A172 (cell line): ENCODE data around the gene TTLL10. TPM values are rescaled to one million over a fixed set of nuclear protein-coding genes. Genes with fewer than 3 reads are reported as not detected.

Experiments
- DNase-seq: peaks from one replicate; pipeline ENCODE4 v3.0.0-alpha.2; 2015; ENCODE audit warnings: low spot score
- total RNA-seq: library from RNA; depleted of rRNA; stranded (reverse); fragments of >200 nt; shearing (Covaris generic); gene quantifications from 2 replicates; pipeline ENCODE4 v1.2.3, GENCODE V29; 2014; rRNA removed

Gene TTLL10
- total RNA-seq = not detected in 2 replicates

- no peak for DNase-seq
These were observed at the start of gene TTLL10 for GRCh38 chr1:1173793-1174415. Gene TTLL10, plus strand, starts transcription at chr1:1173880. Its CDS starts 5,336 bp downstream, at chr1:1179216.

- no peak for DNase-seq
These were observed 49.2 kb upstream of the TTLL10 start for GRCh38 chr1:1124508-1124785.

DNA sequence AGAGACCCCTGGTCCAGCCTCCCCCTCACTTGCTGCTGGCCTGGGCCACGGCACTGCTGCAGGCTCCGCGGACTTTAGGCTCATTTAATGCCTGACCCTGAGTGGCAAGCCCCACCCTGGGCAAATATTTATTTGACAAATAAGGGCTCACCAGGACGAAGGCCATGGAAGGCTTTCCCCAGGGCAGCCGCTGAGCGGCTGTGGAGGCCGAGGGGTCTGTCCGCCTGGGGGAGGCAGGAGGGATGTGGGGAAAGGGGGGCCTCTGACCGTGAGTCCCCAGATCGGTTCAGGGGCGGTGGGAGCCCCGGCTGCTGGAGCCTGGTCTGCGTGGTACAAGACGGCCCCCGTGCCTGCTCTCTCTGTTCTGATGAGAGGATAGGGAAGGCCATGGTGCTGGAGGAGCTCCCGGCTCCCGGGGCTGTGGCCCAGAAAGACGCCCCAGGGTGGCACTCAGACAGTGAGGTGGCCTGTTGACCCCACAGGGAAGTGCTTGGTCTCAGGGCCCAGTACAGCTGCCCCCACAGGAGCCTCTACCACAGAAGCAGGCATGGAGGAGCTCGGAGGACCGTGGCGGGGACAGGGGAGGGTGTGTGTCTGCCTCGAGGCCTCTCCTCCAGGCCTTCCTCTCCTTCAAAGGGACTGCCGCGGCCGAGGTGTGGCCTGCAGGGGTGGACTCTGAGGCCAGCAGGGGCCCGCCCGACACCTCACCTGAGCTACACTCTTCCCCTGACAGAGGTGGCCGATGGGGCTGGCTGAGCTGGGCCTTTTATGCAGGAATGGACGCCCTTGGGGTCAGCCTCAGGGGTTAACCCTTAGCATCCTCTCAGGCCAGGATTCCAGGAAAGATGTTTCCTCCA is 48.7 kb upstream of the TTLL10 start:
- no peak for DNase-seq

GRCh38 chr1:1125945-1126344 is 47.7 kb upstream of the TTLL10 start:
- no peak for DNase-seq

- DNase-seq = no peak
These were observed 45.9 kb upstream of the TTLL10 start for GRCh38 chr1:1127551-1128451.

GRCh38 chr1:1128454-1129139 is 45.1 kb upstream of the TTLL10 start:
- no peak for DNase-seq

GRCh38 chr1:1129381-1129821 is 44.3 kb upstream of the TTLL10 start:
- DNase-seq = no peak

- DNase-seq = no peak
These were observed 43.2 kb upstream of the TTLL10 start for GRCh38 chr1:1130206-1131120.

GRCh38 chr1:1132042-1132950 is 41.4 kb upstream of the TTLL10 start:
- no peak for DNase-seq

DNA sequence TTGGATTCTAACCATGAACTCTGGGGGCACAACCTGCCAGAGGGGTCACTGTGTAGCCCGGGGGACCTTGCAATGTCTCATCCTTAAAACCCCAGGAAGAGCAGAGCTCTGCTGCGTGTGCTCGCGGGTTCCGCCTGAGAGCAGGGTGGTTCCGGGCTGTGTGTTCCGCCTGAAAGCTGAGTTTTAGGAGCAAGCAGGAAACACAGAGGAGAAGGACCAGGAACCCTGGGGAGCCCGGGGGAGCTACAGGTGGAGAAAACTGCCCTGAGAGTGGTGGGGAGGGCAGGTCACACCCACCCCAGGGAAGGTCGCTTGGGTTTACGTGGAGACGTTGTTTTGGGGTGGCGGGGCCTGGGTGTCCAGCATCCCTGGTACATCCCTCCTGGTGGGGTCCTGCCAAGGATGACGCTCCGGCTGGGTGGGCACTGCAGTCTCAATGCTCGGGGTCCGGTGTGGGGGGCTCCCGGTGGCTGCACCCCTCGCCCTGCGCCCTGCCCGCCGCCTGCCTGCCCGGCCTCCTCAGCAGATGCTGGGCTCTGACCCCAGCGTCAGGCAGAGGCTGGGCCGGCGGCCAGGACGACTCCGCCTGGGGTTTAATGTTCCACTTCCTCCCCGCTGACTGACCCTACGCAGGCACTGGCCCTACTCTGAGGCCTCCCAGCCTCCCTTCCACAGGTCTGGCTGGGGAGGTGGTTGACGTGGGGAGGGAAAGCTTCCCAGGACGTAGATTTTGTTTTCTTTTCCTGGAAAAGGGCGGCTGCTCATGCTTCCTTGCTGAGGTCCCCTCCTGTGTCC is 40.5 kb upstream of the TTLL10 start:
- no peak for DNase-seq

DNA sequence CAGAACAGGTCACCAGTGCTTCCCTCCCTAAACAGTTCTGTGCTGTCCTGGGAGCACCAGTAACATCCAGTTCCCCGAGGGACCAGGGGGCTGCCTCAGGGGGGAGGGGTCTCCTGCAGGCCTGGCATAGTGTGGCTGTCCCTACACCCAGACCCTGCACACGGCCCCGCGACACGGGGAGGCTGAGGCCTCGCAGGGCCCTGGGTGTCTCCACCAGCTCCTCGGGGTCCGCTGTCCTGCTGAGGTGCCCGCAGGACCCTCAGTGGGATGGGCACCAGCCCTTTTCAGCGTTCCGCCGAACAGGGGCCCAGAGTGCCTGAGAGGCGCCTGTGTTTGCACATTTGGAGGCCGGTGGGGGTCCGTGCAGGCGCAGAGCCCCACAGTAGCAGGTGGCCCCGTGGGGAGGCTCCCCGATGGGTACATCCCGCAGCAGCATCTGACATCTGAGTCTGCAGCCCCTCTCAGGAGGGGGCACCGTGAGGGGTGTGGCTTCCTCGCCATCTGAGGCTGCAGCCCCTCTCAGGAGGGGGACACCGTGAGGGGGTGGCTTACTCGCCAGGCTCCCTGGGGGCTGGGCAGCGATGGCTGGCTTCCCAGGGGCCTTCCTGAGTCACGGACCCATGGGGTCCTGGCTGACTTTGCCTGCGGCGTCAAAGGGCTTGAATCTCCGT is 39.2 kb upstream of the TTLL10 start:
- no peak for DNase-seq

DNA sequence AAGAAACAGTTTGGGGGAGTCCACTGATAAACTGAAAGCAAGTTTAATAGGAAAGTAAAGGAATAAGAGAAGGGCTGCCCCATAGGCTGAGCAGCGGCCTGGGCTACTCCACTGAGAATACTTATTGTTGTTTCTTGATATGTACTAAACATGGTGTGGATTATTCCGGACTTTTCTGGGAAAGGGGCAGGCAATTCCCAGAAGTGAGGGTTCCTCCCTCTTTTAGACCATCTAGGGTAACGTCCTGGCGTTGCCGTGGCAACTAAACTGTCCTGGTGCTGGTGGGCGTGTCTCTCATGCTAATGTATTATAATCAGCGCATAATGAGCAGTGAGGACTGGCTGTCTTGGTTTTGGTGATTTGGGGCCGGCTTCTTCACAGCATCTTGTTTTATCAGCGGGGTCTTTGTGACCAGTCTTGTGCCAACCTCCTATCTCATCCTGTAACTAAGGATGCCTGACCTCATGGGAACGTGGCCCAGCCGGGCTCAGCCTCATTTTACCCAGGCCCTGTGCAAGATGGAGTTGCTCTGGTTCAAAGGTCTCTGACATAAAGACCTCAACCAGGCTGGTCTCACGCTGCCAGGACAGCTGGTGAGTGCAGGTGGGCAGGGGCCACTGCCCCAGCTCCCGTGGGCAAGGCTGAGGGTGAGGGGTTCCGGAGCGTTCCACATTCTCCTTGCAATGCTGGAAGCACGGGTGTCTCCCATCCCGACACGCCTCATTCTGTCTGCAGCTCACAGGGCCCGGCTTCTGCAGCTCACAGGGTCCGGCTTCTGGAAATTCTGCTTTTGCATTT is 38.1 kb upstream of the TTLL10 start:
- DNase-seq = no peak

DNA sequence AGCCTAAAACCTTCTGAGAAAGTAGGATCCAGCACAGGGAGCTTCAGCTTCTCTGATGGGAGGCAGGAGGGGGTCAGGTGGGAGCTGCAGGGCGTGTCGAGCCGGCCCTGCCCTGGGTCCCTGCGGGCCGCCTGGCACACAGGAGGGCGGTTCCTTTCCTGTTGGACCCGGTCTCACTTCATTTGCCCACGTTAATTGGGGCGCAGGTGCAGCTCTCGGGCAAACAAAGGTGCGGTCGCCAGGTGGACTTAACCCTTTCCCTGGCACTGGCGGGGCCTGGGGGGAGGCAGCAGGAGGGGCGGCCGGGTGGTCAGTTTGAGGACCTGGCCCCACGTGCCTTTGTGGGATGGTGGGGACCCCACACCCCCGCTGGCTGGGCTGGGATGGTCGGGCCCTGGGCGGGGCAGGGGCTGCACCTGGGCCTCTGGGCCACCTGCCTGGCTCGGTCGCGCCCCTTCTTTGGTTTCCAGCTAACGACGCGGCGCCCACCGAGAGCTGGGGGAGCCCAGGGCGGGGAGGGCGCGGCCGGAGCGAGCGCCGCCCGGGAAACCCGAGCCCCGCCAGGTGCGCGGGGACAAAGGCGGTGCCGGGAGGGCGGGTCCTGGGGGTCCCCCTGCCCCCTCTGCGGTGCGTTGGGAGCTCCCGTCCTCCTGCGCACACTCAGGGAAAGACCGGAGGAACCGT is 37.0 kb upstream of the TTLL10 start:
- no peak for DNase-seq

DNA sequence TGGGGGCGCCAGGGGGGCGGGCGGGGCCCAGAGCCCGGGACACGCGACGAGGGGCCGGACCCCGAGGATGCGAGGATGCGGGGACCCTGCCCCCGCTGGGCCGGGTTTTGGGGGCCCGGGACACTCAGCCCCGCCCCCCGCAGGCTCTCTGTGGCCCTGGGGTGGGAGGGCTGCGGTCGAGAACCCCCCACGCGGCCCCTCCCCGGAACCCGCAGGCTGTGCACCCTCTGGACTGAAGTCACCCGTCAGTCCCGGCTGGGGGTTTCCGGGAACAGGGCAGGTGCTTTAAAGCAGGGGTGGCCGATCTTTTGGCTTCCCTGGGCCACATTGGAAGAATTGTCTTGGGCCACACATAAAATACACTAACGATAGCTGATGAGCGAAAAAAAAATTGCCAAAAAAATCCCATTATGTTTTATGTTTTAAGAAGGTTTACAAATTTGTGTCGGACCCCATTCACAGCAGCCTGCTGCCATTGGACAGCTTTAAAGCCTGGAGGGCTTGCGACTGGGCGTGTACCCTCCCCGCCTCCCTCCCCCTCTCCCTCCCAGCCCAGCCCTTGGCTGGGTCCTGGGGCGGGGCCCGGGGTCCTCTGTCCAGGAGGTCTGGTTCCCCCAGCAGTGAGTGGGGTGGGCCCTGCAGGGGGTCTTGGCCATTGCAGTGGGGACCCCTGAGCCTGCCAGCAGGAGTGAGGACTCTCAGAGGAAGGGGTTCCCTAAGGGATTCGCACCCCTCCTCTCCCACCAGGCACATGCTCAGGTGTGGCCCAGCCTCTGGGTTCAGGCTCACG is 36.2 kb upstream of the TTLL10 start:
- DNase-seq = no peak

DNA sequence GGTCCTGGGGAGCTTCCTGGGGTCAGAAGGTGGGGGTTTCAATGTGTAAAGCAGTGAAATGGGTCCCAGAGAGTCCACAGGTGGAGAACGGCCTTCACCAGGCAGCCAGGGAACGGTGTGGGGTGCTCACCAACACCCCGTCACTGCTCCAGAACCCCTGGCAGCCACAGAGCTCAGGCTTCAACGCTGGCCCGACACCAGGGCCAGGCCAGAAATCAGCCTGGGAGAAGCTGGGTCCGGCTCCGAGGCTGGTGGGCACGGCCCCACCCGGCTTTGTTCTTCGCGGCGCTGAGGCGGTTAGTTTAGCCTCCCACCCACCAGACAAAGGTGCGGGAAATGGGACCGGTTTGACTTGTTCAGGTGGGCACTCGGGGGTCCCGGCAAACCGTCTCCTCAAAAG is 33.0 kb upstream of the TTLL10 start:
- no peak for DNase-seq
